Measurements from ENCODE around the gene DNAJB11. TPM values are rescaled to one million over a fixed set of nuclear protein-coding genes. Genes with fewer than 3 reads are reported as not detected.
A peak's percentile ranks its signal among the peaks of the same experiment; 100 is the strongest.
"Not testable (repeated sequence)": the region's sequence is repeated elsewhere in the genome, so short reads cannot be mapped to it uniquely, and the experiment has no call there.

Gene DNAJB11
- total RNA-seq, 1 donor from 2014 or later, result 63.4 TPM

GRCh38 chr3:186525369-186526255 is 44.9 kb upstream of the DNAJB11 start:
- Mint-ChIP-seq H3K27ac (no peak overlapping the region), H3K9me3 (peaks cover 9% of the 10 kb centered on the region), H3K36me3 (no peaks in the 10 kb centered on the region), H3K4me1 (ENCODE audit: unreplicated experiment) (peaks cover 35% of the 10 kb centered on the region), H3K27me3 (peaks cover 4% of the 10 kb centered on the region), H3K4me3 (no peak overlapping the region)
- TF ChIP-seq CTCF (conservative IDR thresholded peaks at IDR 0.05), result no peak
- DNase-seq (ENCODE audit: extremely low spot score, unreplicated experiment), result no peak

GRCh38 chr3:186526256-186526606 is 44.3 kb upstream of the DNAJB11 start:
- peaks cover 9% of the 10 kb centered on the region for H3K9me3 Mint-ChIP-seq
- H3K36me3 Mint-ChIP-seq, result no peaks in the 10 kb centered on the region
- peaks cover 29% of the 10 kb centered on the region for H3K4me1 Mint-ChIP-seq (ENCODE audit: unreplicated experiment)
- no peak overlapping the region for H3K27ac Mint-ChIP-seq
- DNase-seq (ENCODE audit: extremely low spot score, unreplicated experiment), result no peak
- H3K27me3 Mint-ChIP-seq, result peaks cover 4% of the 10 kb centered on the region
- H3K4me3 Mint-ChIP-seq, result no peak overlapping the region
- no peak for TF ChIP-seq CTCF (conservative IDR thresholded peaks at IDR 0.05)

- Mint-ChIP-seq H3K27me3 (peaks cover 4% of the 10 kb centered on the region), H3K27ac (no peak overlapping the region)
These were observed 41.1 kb upstream of the DNAJB11 start for GRCh38 chr3:186529201-186529999.

GRCh38 chr3:186530415-186530814 is 40.1 kb upstream of the DNAJB11 start:
- H3K27me3 Mint-ChIP-seq, result peaks cover 4% of the 10 kb centered on the region
- TF ChIP-seq CTCF (conservative IDR thresholded peaks at IDR 0.05), result no peak
- no peak for DNase-seq (ENCODE audit: extremely low spot score, unreplicated experiment)
- peaks cover 26% of the 10 kb centered on the region for H3K4me1 Mint-ChIP-seq (ENCODE audit: unreplicated experiment)
- H3K36me3 Mint-ChIP-seq, result no peaks in the 10 kb centered on the region
- H3K9me3 Mint-ChIP-seq, result peaks cover 9% of the 10 kb centered on the region
- H3K27ac Mint-ChIP-seq, result no peak overlapping the region
- H3K4me3 Mint-ChIP-seq, result no peak overlapping the region

More at GRCh38 chr3:186529201-186529999, 41.1 kb upstream of the DNAJB11 start:
- Mint-ChIP-seq H3K9me3 (peaks cover 9% of the 10 kb centered on the region), H3K4me1 (ENCODE audit: unreplicated experiment) (peaks cover 30% of the 10 kb centered on the region), H3K4me3 (no peak overlapping the region), H3K36me3 (no peaks in the 10 kb centered on the region)
- no peak for DNase-seq (ENCODE audit: extremely low spot score, unreplicated experiment)
- peak; percentile 32 for TF ChIP-seq CTCF (conservative IDR thresholded peaks at IDR 0.05)

GRCh38 chr3:186531694-186532093 is 38.8 kb upstream of the DNAJB11 start:
- H3K36me3 Mint-ChIP-seq, H3K27ac Mint-ChIP-seq: not testable (repeated sequence)

GRCh38 chr3:186532598-186533072 is 37.9 kb upstream of the DNAJB11 start:
- Mint-ChIP-seq H3K4me1 (ENCODE audit: unreplicated experiment) (peaks cover 20% of the 10 kb centered on the region), H3K9me3 (peaks cover 8% of the 10 kb centered on the region), H3K36me3 (no peaks in the 10 kb centered on the region), H3K27me3 (peaks cover 3% of the 10 kb centered on the region), H3K27ac (peak overlapping the region; percentile 49), H3K4me3 (no peak overlapping the region)
- DNase-seq (ENCODE audit: extremely low spot score, unreplicated experiment), result no peak
- TF ChIP-seq CTCF (conservative IDR thresholded peaks at IDR 0.05), result no peak

More at GRCh38 chr3:186531694-186532093, 38.8 kb upstream of the DNAJB11 start:
- DNase-seq (ENCODE audit: extremely low spot score, unreplicated experiment); H3K4me3 Mint-ChIP-seq; H3K9me3 Mint-ChIP-seq; H3K27me3 Mint-ChIP-seq: not testable (repeated sequence)
- H3K4me1 Mint-ChIP-seq (ENCODE audit: unreplicated experiment), result peaks cover 20% of the 10 kb centered on the region

All from type B pancreatic cell (in vitro differentiated cells).